Stimulated activated CD8-positive, alpha-beta memory T cell treated with anti-CD3 and anti-CD28 coated beads, Interleukin-15, amount 100 ng/mL, for 24 hours (primary cell): ENCODE measurements around the gene GPR162.

Source experiments
- DNase-seq: peaks from one replicate; pipeline ENCODE4 v3.0.0-alpha.2; 2020; ENCODE audit warnings: low read depth

The GPR162 gene

GRCh38 chr12:6821591-6822425 is at the start of gene GPR162:
TSS of gene GPR162 (plus strand) at chr12:6821821. CDS start at chr12:6823899, 2,078 bp downstream.
- DNase-seq: no peak

- DNase-seq: peak; percentile 32
Observed at GRCh38 chr12:6772331-6772695, 49.3 kb upstream of the GPR162 start, which contains the start of gene LAG3. TSS of gene LAG3 (plus strand) at chr12:6772520. CDS start at chr12:6772853, 333 bp downstream.

GRCh38 chr12:6772726-6773589 is 48.7 kb upstream of the GPR162 start:
- no peak for DNase-seq

- DNase-seq: no peak
Observed at GRCh38 chr12:6773590-6774351, 47.9 kb upstream of the GPR162 start.

GRCh38 chr12:6774499-6775062 is 47.0 kb upstream of the GPR162 start:
- no peak for DNase-seq

- DNase-seq: no peak
Observed at GRCh38 chr12:6775185-6776174, 46.1 kb upstream of the GPR162 start.

- DNase-seq: no peak
Observed at GRCh38 chr12:6777386-6777785, 44.2 kb upstream of the GPR162 start.

GRCh38 chr12:6778217-6778573 is 43.4 kb upstream of the GPR162 start:
- DNase-seq: no peak

- DNase-seq: peak; percentile 65
Observed at GRCh38 chr12:6778574-6779550, 42.8 kb upstream of the GPR162 start.

GRCh38 chr12:6779708-6780432 is 41.8 kb upstream of the GPR162 start:
- no peak for DNase-seq

GRCh38 chr12:6780573-6780972 is 41.0 kb upstream of the GPR162 start:
- no peak for DNase-seq

GRCh38 chr12:6782119-6782518 is 39.5 kb upstream of the GPR162 start:
- no peak for DNase-seq

GRCh38 chr12:6782850-6783566 is 38.6 kb upstream of the GPR162 start:
- no peak for DNase-seq

GRCh38 chr12:6783828-6784227 is 37.8 kb upstream of the GPR162 start:
- DNase-seq: no peak

- no peak for DNase-seq
Observed at GRCh38 chr12:6784296-6784695, 37.3 kb upstream of the GPR162 start.

- no peak for DNase-seq
Observed at GRCh38 chr12:6784761-6785160, 36.9 kb upstream of the GPR162 start.

- no peak for DNase-seq
Observed at GRCh38 chr12:6786416-6787094, 35.1 kb upstream of the GPR162 start.

- no peak for DNase-seq
Observed at GRCh38 chr12:6787309-6787708, 34.3 kb upstream of the GPR162 start.
